T follicular helper cell (primary cell): Measurements from ENCODE around the gene MAP2K4.
"Not testable (repeated sequence)": the region's sequence is repeated elsewhere in the genome, so short reads cannot be mapped to it uniquely, and the experiment has no call there.

Experiments used
- DNase-seq: peaks from one replicate; pipeline ENCODE4 v3.0.0-alpha.2; 2020; ENCODE audit warnings: low read depth
- total RNA-seq, 2 experiments: gene quantifications; one replicate each; lab custom pipeline; 2026; lab: John Stamatoyannopoulos, UW

The MAP2K4 gene
- 69.4 to 94.3 reads per million in 2 experiments for total RNA-seq

- DNase-seq = peak; percentile 90
These were observed at the start of gene MAP2K4 for GRCh38 chr17:12020642-12021622. Gene MAP2K4 (plus strand): TSS chr17:12020877. CDS start chr17:12020887, 10 bp downstream.

- DNase-seq = not testable (repeated sequence)
These were observed 47.9 kb upstream of the MAP2K4 start for GRCh38 chr17:11972741-11973140.

GRCh38 chr17:11979795-11980194 is 40.9 kb upstream of the MAP2K4 start:
- no peak for DNase-seq

DNA sequence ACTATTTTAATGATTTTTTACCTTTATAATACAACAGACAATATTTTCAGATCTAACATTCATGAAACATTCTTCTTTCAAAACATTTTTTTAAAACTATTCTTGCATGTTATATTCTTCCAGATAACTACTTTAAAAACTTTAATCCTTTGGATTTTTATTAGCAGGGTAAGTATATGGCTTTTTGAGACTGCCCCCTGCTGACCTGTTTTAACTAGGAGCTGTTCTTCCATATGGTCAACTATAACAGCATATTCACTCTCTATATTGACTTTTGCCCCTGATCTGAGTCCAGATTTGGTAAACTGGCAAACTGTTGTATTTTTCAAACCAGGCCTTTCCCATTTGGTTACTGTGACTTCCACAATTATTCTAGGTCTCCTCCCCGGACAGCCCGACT is 39.9 kb upstream of the MAP2K4 start:
- DNase-seq = no peak

DNA sequence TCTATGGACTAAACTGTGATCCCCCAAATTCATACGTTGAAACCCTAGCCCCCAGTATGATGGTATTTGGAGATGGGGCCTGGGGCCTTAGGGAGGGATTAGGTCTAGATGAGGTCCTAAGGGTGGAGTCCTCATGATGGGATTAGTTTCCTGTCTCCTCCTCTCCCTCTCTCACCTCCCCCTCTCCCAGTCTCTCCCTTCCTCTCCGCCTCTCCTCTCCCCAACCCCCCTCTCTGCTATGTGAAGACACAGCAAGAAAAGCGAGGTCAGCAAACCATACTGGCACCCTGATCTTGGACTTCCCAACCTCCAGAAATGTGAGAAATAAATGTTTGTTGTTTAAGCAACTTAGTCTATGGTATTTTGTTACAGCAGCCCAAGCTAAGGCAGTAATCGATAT is 38.8 kb upstream of the MAP2K4 start:
- DNase-seq = no peak

- DNase-seq = no peak
These were observed 34.3 kb upstream of the MAP2K4 start for GRCh38 chr17:11986179-11986941.

DNA sequence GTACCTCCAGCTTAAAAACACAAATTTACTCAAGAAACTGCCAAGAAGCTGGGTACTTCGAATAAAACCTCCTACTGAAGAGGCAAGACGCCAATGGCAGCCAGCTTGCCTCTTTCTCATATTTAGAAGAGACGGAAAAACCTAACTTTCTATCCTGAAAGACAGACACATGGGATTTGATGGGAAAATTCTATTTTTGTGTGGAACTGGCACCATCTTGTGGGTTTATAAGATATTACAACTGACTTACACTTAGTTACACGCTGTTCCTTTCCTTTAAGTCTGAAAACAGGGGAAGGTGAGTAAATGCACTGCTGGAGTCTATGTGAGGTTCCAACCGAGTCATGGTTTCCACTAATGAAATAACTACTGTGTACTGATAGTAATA is 33.7 kb upstream of the MAP2K4 start:
- no peak for DNase-seq

GRCh38 chr17:11990363-11990983 is 30.2 kb upstream of the MAP2K4 start:
- DNase-seq = no peak

DNA sequence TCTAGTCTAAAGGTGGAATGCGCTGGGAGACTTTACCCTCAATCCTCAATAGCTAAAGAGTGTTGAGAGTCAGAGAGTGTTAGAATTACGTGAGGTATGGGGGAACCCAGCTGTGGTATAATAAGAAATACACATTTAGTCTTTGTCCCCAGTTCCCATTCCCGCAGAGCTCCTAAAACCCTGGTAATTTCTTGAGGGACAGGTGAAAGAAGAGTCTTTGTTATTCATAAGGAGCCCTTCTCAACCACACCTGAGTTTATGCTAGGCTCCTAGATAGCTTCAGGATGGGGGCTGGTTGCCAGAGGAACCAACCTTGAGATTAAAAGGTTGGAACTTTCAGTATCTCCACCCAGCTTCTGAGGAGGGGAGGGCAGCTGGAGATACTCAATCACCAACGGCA is 29.2 kb upstream of the MAP2K4 start:
- DNase-seq = no peak

- peak; percentile 6 for DNase-seq
These were observed 23.9 kb upstream of the MAP2K4 start for GRCh38 chr17:11996722-11997146.

GRCh38 chr17:11997147-11997971 is 23.3 kb upstream of the MAP2K4 start, which contains the start of gene ZNF18:
Gene ZNF18 (minus strand): TSS chr17:11997475. CDS start chr17:11992829, 4,646 bp downstream.
- peak; percentile 92 for DNase-seq

GRCh38 chr17:11997972-11998233 is 22.8 kb upstream of the MAP2K4 start:
- DNase-seq = no peak

DNA sequence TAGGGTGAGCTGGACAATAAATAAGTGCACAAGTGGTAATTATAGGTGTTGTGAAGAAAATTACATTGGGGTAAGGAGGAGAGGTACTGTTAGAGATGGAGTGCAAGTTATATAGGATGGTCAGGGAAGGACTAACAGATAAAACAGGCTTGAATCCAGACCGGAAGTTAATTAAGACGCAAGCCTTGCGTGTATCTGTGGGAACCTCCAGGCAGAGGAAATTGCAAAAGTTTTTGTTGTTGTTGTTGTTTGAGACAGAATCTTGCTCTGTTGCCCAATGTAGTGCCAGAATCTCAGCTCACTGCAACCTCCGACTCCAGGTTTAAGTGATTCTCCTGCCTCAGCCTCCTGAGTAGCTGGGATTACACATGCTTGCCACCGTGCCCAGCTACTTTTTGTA is 21.0 kb upstream of the MAP2K4 start:
- no peak for DNase-seq

- no peak for DNase-seq
These were observed 13.2 kb upstream of the MAP2K4 start for GRCh38 chr17:12007466-12007865.

DNA sequence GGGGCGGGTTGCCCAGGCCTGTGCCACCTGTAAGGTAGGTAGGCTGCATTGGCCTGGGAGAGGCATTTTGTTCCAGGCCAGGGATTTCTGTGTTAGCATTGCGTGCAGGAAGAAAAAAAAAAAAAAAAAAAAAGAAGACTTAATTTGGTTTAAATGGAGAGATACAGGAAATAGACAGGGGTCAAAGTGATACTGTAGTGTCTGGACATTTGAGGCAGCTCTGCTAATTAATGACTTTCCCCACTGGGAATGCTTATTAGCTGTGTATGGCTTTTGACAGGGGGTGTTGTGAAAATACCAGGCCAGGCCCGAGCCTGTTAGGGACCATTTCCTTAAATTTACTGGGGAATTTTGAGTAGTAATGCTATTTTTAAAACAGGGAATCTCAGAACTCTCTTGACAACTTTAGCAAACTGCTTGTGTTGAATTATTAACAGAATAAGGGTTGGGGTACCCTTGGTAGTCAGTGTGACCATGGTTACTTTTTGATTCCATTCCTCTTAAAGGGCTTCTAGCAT is 1.0 kb downstream of the MAP2K4 start:
- DNase-seq = no peak

DNA sequence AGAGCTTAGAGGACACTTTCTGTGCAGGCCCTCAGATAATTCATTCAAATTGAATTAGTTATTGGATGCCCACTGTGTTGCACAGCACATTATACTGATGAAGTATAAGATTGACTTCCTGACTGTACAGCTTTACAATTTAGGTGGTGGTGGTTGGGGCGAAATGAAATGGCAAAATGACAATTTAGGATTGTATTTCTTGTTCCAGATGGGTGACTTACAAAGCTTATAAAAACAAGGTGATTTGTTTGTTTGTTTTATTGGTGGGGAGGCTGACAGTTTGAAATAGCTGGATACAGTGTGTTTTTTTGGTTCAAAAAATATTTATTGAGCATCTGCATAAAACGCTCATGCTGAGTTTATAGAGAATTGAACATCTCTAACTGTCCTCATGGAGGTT is 1.6 kb downstream of the MAP2K4 start:
- no peak for DNase-seq

- no peak for DNase-seq
These were observed 3.6 kb downstream of the MAP2K4 start for GRCh38 chr17:12024327-12024726.

GRCh38 chr17:12027658-12028057 is 7.0 kb downstream of the MAP2K4 start:
- DNase-seq = no peak

- no peak for DNase-seq
These were observed 7.9 kb downstream of the MAP2K4 start for GRCh38 chr17:12028611-12029010.

- no peak for DNase-seq
These were observed 13.9 kb downstream of the MAP2K4 start for GRCh38 chr17:12034538-12034937.

DNA sequence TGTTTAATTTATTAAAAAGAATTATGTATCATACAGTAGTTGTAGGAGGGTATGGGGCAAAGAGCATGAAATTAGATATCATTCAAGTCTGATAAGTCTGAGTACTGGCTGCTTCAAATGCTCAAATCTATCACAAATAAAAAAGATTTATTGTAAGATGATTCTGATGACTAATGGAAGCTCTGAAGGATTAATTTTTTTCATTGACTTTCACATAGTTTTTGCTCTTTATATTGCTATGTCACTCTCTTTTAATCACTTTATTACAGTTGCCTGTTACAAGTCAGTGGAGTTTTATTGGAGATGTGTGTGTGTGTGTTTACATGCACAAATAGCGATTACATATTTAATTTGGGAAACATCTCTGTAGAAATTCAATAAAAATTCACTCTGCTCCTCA is 15.0 kb downstream of the MAP2K4 start:
- DNase-seq = no peak
